ENCODE measurements around the gene OR14A16. TPM values are rescaled to one million over a fixed set of nuclear protein-coding genes. Genes with fewer than 3 reads are reported as not detected.

Gene OR14A16
- total RNA-seq, 1 experiment from 2014 or later, result 0.15 TPM

- no peak overlapping the region for H4K8ac ChIP-seq (replicated peaks; ENCODE audit: insufficient read length, low read depth, low read length)
- H3K4me2 ChIP-seq (ENCODE audit: insufficient read depth, insufficient read length, low read length), result no peak overlapping the region
Measured at GRCh38 chr1:247848346-247848745, 24.4 kb upstream of the OR14A16 start.

More at GRCh38 chr1:247848346-247848745, 24.4 kb upstream of the OR14A16 start:
- Histone ChIP-seq H3K9me3 (ENCODE audit: control insufficient read depth, low read depth, low read length) (peaks cover 18% of the 10 kb centered on the region), H2BK120ac (ENCODE audit: low read depth, low read length, poor library complexity, severe bottlenecking) (no peak overlapping the region), H3K27me3 (ENCODE audit: insufficient read depth, low read length) (no peaks in the 10 kb centered on the region), H3T11ph (ENCODE audit: low read length) (no peak overlapping the region), H3K56ac (ENCODE audit: insufficient read length, low read depth, low read length) (no peak overlapping the region), H2BK20ac (ENCODE audit: low read depth, low read length, poor library complexity, severe bottlenecking) (no peak overlapping the region), H3K9ac (ENCODE audit: extremely low read depth, insufficient read length, low read length) (no peak overlapping the region), H4K91ac (ENCODE audit: insufficient read length, low read depth, low read length) (no peak overlapping the region), H2AK5ac (ENCODE audit: insufficient read length, low read length) (no peak overlapping the region), H3K23ac (ENCODE audit: insufficient read length, low read depth, low read length) (no peak overlapping the region), H3K18ac (ENCODE audit: insufficient read length, low read depth, low read length) (no peak overlapping the region), H3K27ac (ENCODE audit: insufficient read length, low read depth, low read length) (no peak overlapping the region), H2AFZ (ENCODE audit: low read length) (no peak overlapping the region), H3K4ac (ENCODE audit: low read depth, low read length) (no peak overlapping the region), H3K14ac (ENCODE audit: insufficient read depth, low read length) (no peak overlapping the region), H4K5ac (ENCODE audit: insufficient read length, low read depth, low read length) (no peak overlapping the region), H3K4me1 (ENCODE audit: insufficient read depth, low read length) (no peaks in the 10 kb centered on the region), H3K23me2 (ENCODE audit: insufficient read length, low read depth, low read length, poor library complexity, severe bottlenecking) (no peaks in the 10 kb centered on the region), H2BK12ac (ENCODE audit: insufficient read length, low read depth, low read length) (no peak overlapping the region), H2BK5ac (ENCODE audit: insufficient read length, low read length) (no peak overlapping the region), H2BK15ac (ENCODE audit: low read depth, low read length) (no peak overlapping the region), H3K79me1 (ENCODE audit: insufficient read depth, low read depth, low read length, poor library complexity, severe bottlenecking) (no peaks in the 10 kb centered on the region), H3K79me2 (ENCODE audit: insufficient read depth, low read length) (no peaks in the 10 kb centered on the region), H4K20me1 (ENCODE audit: control insufficient read depth, insufficient read depth, insufficient read length) (no peaks in the 10 kb centered on the region)
- H3K9me3 Mint-ChIP-seq, result peaks cover 21 to 35% of the 10 kb centered on the region in 2 experiments
- H3K4me1 Mint-ChIP-seq, result 0 out of 4 replicates have a peak, but pooled peaks cover 0 to 5% of the 10 kb centered on the region in 2 experiments
- no peaks in the 10 kb centered on the region for H3K27me3 Mint-ChIP-seq (ENCODE audit: low read depth)
- H3K36me3 Mint-ChIP-seq (ENCODE audit: insufficient read depth in 1 of 3, low read depth in 3 of 3), result peaks cover 0 to 2% (median 0%) of the 10 kb centered on the region in 3 experiments; a peak in 3 of 7 replicates
- H3K4me3 Mint-ChIP-seq, result no peak overlapping the region
- no peak for DNase-seq
- no peak overlapping the region for H3K27ac Mint-ChIP-seq
- no peak for TF ChIP-seq CTCF (conservative IDR thresholded peaks at IDR 0.05)
- no CpG with 5 or more reads among the region's 7 CpGs for WGBS (ENCODE audit: extremely low coverage, insufficient read length, low lambda C conversion rate)

Data from H9 (cell line).